ENCODE measurements around the gene UBAC2.

DNA sequence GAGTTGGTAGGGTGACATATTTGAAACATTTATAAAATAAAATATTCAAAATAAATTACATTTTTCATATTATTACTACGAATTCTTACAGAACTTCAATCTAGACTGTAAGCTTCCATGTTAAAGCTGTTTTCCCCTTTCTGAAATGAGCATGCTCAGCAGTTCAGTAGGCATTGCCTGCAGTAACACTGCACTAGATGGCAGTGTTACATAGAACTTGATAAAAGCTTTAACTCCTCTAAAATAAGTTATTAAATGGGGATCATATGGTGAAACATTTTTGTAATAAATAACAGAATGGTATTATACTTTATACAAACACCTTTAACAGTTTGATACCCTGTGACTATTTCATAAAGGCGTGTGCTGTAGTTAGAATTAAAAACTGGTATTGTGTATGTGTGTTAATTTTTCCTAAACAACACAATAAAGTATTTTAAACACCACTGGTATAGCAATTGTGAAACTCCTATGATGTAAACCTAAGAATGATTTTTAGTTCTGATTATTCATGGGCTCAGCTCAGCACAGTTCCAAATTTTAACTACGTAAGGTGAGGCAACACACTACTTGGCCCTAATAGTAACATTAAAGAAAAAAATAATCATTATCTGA lies 69.1 kb downstream of the UBAC2 start:
- TF ChIP-seq, protein P1, sequence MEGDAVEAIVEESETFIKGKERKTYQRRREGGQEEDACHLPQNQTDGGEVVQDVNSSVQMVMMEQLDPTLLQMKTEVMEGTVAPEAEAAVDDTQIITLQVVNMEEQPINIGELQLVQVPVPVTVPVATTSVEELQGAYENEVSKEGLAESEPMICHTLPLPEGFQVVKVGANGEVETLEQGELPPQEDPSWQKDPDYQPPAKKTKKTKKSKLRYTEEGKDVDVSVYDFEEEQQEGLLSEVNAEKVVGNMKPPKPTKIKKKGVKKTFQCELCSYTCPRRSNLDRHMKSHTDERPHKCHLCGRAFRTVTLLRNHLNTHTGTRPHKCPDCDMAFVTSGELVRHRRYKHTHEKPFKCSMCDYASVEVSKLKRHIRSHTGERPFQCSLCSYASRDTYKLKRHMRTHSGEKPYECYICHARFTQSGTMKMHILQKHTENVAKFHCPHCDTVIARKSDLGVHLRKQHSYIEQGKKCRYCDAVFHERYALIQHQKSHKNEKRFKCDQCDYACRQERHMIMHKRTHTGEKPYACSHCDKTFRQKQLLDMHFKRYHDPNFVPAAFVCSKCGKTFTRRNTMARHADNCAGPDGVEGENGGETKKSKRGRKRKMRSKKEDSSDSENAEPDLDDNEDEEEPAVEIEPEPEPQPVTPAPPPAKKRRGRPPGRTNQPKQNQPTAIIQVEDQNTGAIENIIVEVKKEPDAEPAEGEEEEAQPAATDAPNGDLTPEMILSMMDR (IDR thresholded peaks at IDR 0.05 in 4 of 5, conservative IDR thresholded peaks at IDR 0.05 in 1 of 5) = peak; percentile 30 to 69 (median 46)
- TF ChIP-seq POLR2A (IDR thresholded peaks at IDR 0.05) = no peak
